ENCODE measurements around the gene HDAC9. TPM values are rescaled to one million over a fixed set of nuclear protein-coding genes. Genes with fewer than 3 reads are reported as not detected.

HDAC9 gene
- total RNA-seq, 1 experiment from 2014 or later = 14.7 TPM

GRCh38 chr7:18550574-18550973 is 55.0 kb downstream of the HDAC9 start:
- Histone ChIP-seq H3F3A (ENCODE audit: insufficient read depth, low read depth) (no peaks in the 10 kb centered on the region), H3K27me3 (ENCODE audit: insufficient read depth, low read depth) (no peaks in the 10 kb centered on the region), H3K9me3 (ENCODE audit: insufficient read depth, low read depth) (no peaks in the 10 kb centered on the region), H4K20me1 (ENCODE audit: insufficient read depth) (no peaks in the 10 kb centered on the region), H3K9me2 (ENCODE audit: insufficient read depth) (no peaks in the 10 kb centered on the region), H2AFZ (no peak overlapping the region), H3K4me1 (replicated peaks; ENCODE audit: insufficient read depth) (no peaks in the 10 kb centered on the region), H3K4me2 (no peak overlapping the region), H3K79me2 (ENCODE audit: low read depth) (no peaks in the 10 kb centered on the region), H3K4me3 (no peak overlapping the region), H3K36me3 (ENCODE audit: low read depth) (no peaks in the 10 kb centered on the region), H3K27ac (no peak overlapping the region)
- no peak for DNase-seq
- ChIA-PET CTCF (no interaction called here), POLR2A (ENCODE audit: unreplicated experiment) (no interaction called here)
- intact Hi-C loops (cut with micrococcal nuclease; ENCODE audit: unreplicated experiment) = no loop called here
- TF ChIP-seq EZH2 (IDR thresholded peaks at IDR 0.05; ENCODE audit: low read depth) (no peak), CTCF (conservative IDR thresholded peaks at IDR 0.05) (no peak)
- BruUV-seq (replicated peaks) = no TSS peak

- no peak for DNase-seq
- Histone ChIP-seq H3K27ac (no peak overlapping the region), H3K27me3 (ENCODE audit: insufficient read depth, low read depth) (no peaks in the 10 kb centered on the region), H3K9me3 (ENCODE audit: insufficient read depth, low read depth) (no peaks in the 10 kb centered on the region), H3K4me2 (no peak overlapping the region), H3F3A (ENCODE audit: insufficient read depth, low read depth) (no peaks in the 10 kb centered on the region), H3K4me1 (replicated peaks; ENCODE audit: insufficient read depth) (no peaks in the 10 kb centered on the region; the same call in 1 of the 2 replicates), H4K20me1 (ENCODE audit: insufficient read depth) (no peaks in the 10 kb centered on the region), H3K79me2 (ENCODE audit: low read depth) (no peaks in the 10 kb centered on the region), H3K4me3 (no peak overlapping the region), H3K36me3 (ENCODE audit: low read depth) (no peaks in the 10 kb centered on the region), H3K9me2 (ENCODE audit: insufficient read depth) (no peaks in the 10 kb centered on the region; the same call in 1 of the 2 replicates), H2AFZ (no peak overlapping the region)
- intact Hi-C loops (cut with micrococcal nuclease; ENCODE audit: unreplicated experiment) = no loop called here
- ChIA-PET CTCF (no interaction called here), POLR2A (ENCODE audit: unreplicated experiment) (no interaction called here)
- TF ChIP-seq EZH2 (IDR thresholded peaks at IDR 0.05; ENCODE audit: low read depth) (no peak), CTCF (conservative IDR thresholded peaks at IDR 0.05) (no peak)
- no TSS peak for BruUV-seq (replicated peaks)
Observed at GRCh38 chr7:18552316-18552916, 56.9 kb downstream of the HDAC9 start.

- no peak overlapping the region for H3K4me3 ChIP-seq
- TF ChIP-seq EZH2 (IDR thresholded peaks at IDR 0.05; ENCODE audit: low read depth) (no peak), CTCF (conservative IDR thresholded peaks at IDR 0.05) (no peak)
- H3K9me3 ChIP-seq (ENCODE audit: insufficient read depth, low read depth) = no peaks in the 10 kb centered on the region
- no TSS peak for BruUV-seq (replicated peaks)
- H3K27me3 ChIP-seq (ENCODE audit: insufficient read depth, low read depth) = no peaks in the 10 kb centered on the region
- no peak overlapping the region for H3K4me2 ChIP-seq
- intact Hi-C loops (cut with micrococcal nuclease; ENCODE audit: unreplicated experiment) = no loop called here
- H3K27ac ChIP-seq = no peak overlapping the region
- no peaks in the 10 kb centered on the region for H4K20me1 ChIP-seq (ENCODE audit: insufficient read depth)
- H3K36me3 ChIP-seq (ENCODE audit: low read depth) = no peaks in the 10 kb centered on the region
- ChIA-PET POLR2A (ENCODE audit: unreplicated experiment) (interaction anchor here (0.5 to 0.6 kb wide), 2 partner anchors 21 to 44 kb away, joined by 5 to 12 read pairs; no protein-coding TSS in a partner anchor), CTCF (no interaction called here)
- no peaks in the 10 kb centered on the region for H3F3A ChIP-seq (ENCODE audit: insufficient read depth, low read depth)
- no peak overlapping the region for H2AFZ ChIP-seq
- no peaks in the 10 kb centered on the region for H3K79me2 ChIP-seq (ENCODE audit: low read depth)
- H3K4me1 ChIP-seq (replicated peaks; ENCODE audit: insufficient read depth) = no peaks in the 10 kb centered on the region; the same call in 1 of the 2 replicates
- no peak for DNase-seq
- H3K9me2 ChIP-seq (ENCODE audit: insufficient read depth) = no peaks in the 10 kb centered on the region; the same call in 1 of the 2 replicates
Observed at GRCh38 chr7:18552943-18553604, 57.5 kb downstream of the HDAC9 start.

Measured in PC-9 (cell line).